ENCODE measurements around the gene LTBP3. TPM values are rescaled to one million over a fixed set of nuclear protein-coding genes. Genes with fewer than 3 reads are reported as not detected.
"Not testable (repeated sequence)": the region's sequence is repeated elsewhere in the genome, so short reads cannot be mapped to it uniquely, and the experiment has no call there.

The LTBP3 gene
- total RNA-seq, 4 donors from 2014 or later = 48.7 to 467 (median 140) TPM

GRCh38 chr11:65569973-65570918, 12.1 kb upstream of the LTBP3 start, which contains the start of gene ZNRD2:
Gene ZNRD2 (plus strand): TSS chr11:65570477. CDS start chr11:65570492, 15 bp downstream.
- DNase-seq = peak; percentile 98
- H3K27ac ChIP-seq = peak within 1 kb of the TSS; percentile 96 to 98 (median 96)
- peaks cover 33 to 63% (median 49%) of the 10 kb centered on the region in 4 donors for H3K4me1 ChIP-seq
- TF ChIP-seq CTCF (IDR thresholded peaks at IDR 0.05) (peak in 4 of 5 experiments; percentile 25 to 63 (median 38)), POLR2AphosphoS5 (IDR thresholded peaks at IDR 0.05) (peak; percentile 93 to 95 (median 94)), EP300 (IDR thresholded peaks at IDR 0.05; ENCODE audit: low read depth) (peak; percentile 78), POLR2A (IDR thresholded peaks at IDR 0.05) (peak; percentile 85)
- H3K9me3 ChIP-seq = no peaks in the 10 kb centered on the region
- WGBS, 2 donors (ENCODE audit: low coverage in 1 of 2) = 0% methylated on average over 57 of the region's 89 CpGs; no CpG with 5 or more reads in 1 of the 2 donors
- intact Hi-C loops (cut with DNase I; ENCODE audit: low total_unique reads) (no loop called here), in situ Hi-C loops (cut with MboI; ENCODE audit: low pct_ligation_motif_present in 1 of 4, low pct_unique_long_range_greater_than_20kb in 1 of 4, low sequenced_read_pairs in 3 of 4) (no loop called here)
- no peaks in the 10 kb centered on the region for H3K36me3 ChIP-seq
- H3K27me3 ChIP-seq = no peaks in the 10 kb centered on the region
- peak within 1 kb of the TSS; percentile 49 to 72 (median 58) for H3K4me3 ChIP-seq

DNA sequence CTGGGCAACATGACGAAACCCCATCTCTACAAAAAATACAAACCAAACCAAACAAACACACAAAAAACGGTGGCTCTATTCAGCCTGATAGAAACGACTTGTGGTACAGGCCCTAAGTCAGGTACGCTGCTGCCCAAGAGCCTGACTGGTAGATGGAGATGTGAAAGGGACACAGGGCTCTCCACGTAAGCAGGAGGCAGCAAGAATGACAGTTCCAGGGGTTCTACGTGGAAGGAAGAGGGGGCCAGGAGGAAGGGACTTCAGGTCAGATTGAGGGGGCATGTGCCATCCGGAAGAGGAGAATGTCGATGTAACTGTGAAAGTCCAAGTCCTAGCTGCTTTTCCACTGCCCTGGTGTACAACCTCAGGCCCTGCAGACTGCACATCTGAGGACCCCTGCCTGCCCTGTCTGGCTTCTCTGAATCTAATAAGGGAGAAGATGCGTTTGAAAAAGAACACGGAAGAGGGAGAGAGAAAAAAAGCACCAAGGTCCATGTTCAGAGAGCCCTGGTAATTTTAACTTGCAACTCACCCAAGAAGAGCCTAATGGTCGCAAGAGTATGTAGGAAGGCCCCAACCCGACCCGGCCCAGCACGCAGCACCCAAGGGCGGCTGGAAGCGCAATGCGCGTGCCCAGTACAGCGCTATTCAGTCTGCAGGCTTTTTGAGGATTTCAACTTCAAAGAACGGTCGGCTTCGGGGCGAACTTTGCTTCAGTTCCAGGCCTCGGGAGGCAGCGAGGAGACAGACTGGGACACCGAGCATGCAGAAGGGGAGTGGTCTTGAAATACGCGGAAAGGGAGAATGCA, 11.2 kb upstream of the LTBP3 start:
- DNase-seq = no peak
- Histone ChIP-seq H3K4me1 (peaks cover 29 to 55% (median 41%) of the 10 kb centered on the region in 4 donors), H3K36me3 (no peaks in the 10 kb centered on the region), H3K4me3 (peak overlapping the region; percentile 37 to 72 (median 58)), H3K27me3 (no peaks in the 10 kb centered on the region), H3K9me3 (no peaks in the 10 kb centered on the region), H3K27ac (peak overlapping the region; percentile 96 to 98 (median 96))
- TF ChIP-seq CTCF (IDR thresholded peaks at IDR 0.05) (no peak), POLR2A (IDR thresholded peaks at IDR 0.05) (no peak), EP300 (IDR thresholded peaks at IDR 0.05; ENCODE audit: low read depth) (no peak), POLR2AphosphoS5 (IDR thresholded peaks at IDR 0.05) (no peak)
- 3 to 20% methylated on average over 8 to 28 of the region's 28 CpGs for WGBS, 2 donors (ENCODE audit: low coverage in 1 of 2)
- intact Hi-C loops (cut with DNase I; ENCODE audit: low total_unique reads) (no loop called here), in situ Hi-C loops (cut with MboI; ENCODE audit: low pct_ligation_motif_present in 1 of 4, low pct_unique_long_range_greater_than_20kb in 1 of 4, low sequenced_read_pairs in 3 of 4) (no loop called here)

DNA sequence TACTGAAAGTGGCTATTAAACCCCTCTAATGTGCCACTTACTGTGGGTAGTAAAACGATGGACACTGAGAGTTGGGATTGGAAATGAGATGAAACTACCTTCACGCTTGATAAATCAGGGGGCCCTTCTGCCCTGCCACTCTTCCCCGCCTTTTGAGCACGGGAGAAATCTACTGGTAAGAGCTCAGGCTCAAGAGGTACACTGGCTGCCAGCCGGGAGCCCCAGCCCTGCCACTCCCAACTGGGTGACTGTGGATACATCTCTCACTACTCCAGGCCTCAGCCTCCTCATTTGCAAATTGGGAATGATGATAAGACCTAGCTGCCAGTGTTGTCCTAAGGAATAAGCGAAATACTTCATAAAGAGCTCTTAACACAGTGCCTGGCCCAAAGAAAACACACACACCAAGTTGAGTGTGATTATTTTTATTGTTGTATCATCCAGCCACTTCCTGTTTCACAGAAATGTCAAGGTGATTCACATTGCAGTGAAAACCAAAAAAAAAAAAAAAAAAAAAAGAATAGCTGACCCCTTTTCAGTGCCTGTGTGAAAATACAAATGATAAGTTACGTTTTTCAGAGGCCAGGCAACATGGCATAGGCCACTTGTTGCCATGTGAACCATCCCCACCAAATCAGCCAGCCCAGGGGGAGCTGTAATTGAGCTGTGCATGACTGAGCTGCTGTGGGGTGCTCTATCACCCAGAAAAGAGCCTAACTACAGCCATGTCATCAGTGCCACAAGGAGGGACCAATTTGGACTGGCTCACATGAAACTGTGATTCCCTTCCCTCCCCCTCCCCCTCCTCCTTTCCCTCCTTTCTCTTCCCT, 7.7 kb upstream of the LTBP3 start:
- Histone ChIP-seq H3K27me3 (no peaks in the 10 kb centered on the region), H3K9me3 (no peaks in the 10 kb centered on the region), H3K36me3 (no peaks in the 10 kb centered on the region), H3K27ac (peak overlapping the region; percentile 19 to 60 (median 44)), H3K4me1 (peaks cover 14 to 34% (median 17%) of the 10 kb centered on the region in 4 donors), H3K4me3 (no peak overlapping the region)
- no peak for DNase-seq
- TF ChIP-seq POLR2A (IDR thresholded peaks at IDR 0.05) (no peak), EP300 (IDR thresholded peaks at IDR 0.05; ENCODE audit: low read depth) (no peak), POLR2AphosphoS5 (IDR thresholded peaks at IDR 0.05) (no peak), CTCF (IDR thresholded peaks at IDR 0.05) (no peak)
- 44 to 73% methylated on average over 1 to 7 of the region's 7 CpGs for WGBS, 2 donors (ENCODE audit: low coverage in 1 of 2)
- intact Hi-C loops (cut with DNase I; ENCODE audit: low total_unique reads) (no loop called here), in situ Hi-C loops (cut with MboI; ENCODE audit: low pct_ligation_motif_present in 1 of 4, low pct_unique_long_range_greater_than_20kb in 1 of 4, low sequenced_read_pairs in 3 of 4) (no loop called here)

GRCh38 chr11:65564879-65565559, 6.9 kb upstream of the LTBP3 start:
- intact Hi-C loops (cut with DNase I; ENCODE audit: low total_unique reads) = not testable (repeated sequence)

More at GRCh38 chr11:65564879-65565559, 6.9 kb upstream of the LTBP3 start:
- H3K27me3 ChIP-seq; DNase-seq; in situ Hi-C loops (cut with MboI; ENCODE audit: low pct_ligation_motif_present in 1 of 4, low pct_unique_long_range_greater_than_20kb in 1 of 4, low sequenced_read_pairs in 3 of 4); H3K9me3 ChIP-seq; H3K4me3 ChIP-seq; H3K36me3 ChIP-seq: not testable (repeated sequence)
- H3K4me1 ChIP-seq = peaks cover 21 to 40% (median 24%) of the 10 kb centered on the region in 4 donors
- 87 to 89% methylated on average over 4 to 12 of the region's 12 CpGs for WGBS, 2 donors (ENCODE audit: low coverage in 1 of 2)
- peak overlapping the region; percentile 19 to 60 (median 44) for H3K27ac ChIP-seq

Data from transverse colon (tissue), 4 donors.